ENCODE data around the gene CSNK1G1.

The CSNK1G1 gene

DNA sequence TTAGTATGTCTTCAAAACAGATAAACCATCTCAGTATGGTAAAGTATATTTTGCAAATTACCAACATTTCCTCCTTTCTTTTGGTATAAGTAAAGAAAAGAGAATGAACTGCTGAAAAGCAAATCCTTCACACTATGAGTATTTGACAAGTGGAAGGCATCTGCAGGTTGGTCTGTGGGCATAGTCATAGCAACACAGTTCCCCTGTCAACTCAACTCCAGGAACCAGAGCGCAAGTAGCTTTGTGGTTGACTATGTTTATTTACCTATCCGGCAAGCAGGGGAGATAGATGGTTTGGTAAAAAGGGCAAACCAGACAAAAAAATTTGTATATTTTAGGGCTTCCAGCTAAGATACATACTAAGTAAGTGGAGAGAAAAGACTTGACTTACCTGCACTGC is 104.9 kb downstream of the CSNK1G1 start:
- Histone ChIP-seq H3K23ac (ENCODE audit: low read length) (no peak overlapping the region), H4K12ac (ENCODE audit: low read depth, low read length) (no peak overlapping the region), H3K36me3 (ENCODE audit: control insufficient read depth in 1 of 2, insufficient read depth in 2 of 2, low read length in 2 of 2) (no peaks in the 10 kb centered on the region), H3K9me3 (ENCODE audit: insufficient read depth, low read depth, low read length) (peaks cover 2% of the 10 kb centered on the region), H2BK12ac (ENCODE audit: low read length) (no peak overlapping the region), H2BK120ac (ENCODE audit: insufficient read depth, low read length, poor library complexity) (no peak overlapping the region), H2BK5ac (ENCODE audit: low read depth, low read length, poor library complexity) (no peak overlapping the region), H3K4ac (ENCODE audit: low read depth, low read length) (no peak overlapping the region), H2AFZ (ENCODE audit: insufficient read depth, low read length, poor library complexity) (no peak overlapping the region), H3K4me3 (ENCODE audit: low read depth, low read length) (no peak overlapping the region), H3K27me3 (ENCODE audit: insufficient read depth, low read length) (no peaks in the 10 kb centered on the region), H3K4me1 (ENCODE audit: control insufficient read depth in 1 of 2, insufficient read depth in 2 of 2, low read length in 2 of 2) (peaks cover 6 to 7% of the 10 kb centered on the region in 2 experiments), H3K79me1 (ENCODE audit: low read length) (peaks cover 1% of the 10 kb centered on the region), H3K79me2 (ENCODE audit: control insufficient read depth, insufficient read depth, low read length, poor library complexity) (no peaks in the 10 kb centered on the region), H4K8ac (ENCODE audit: low read depth, low read length) (no peak overlapping the region), H3K9ac (ENCODE audit: low read length) (no peak overlapping the region), H2AK5ac (ENCODE audit: low read length) (no peak overlapping the region), H3K18ac (ENCODE audit: low read length) (no peak overlapping the region), H3K27ac (ENCODE audit: low read depth, low read length) (no peak overlapping the region), H3K14ac (ENCODE audit: low read length) (no peak overlapping the region), H3K4me2 (ENCODE audit: low read length) (no peak overlapping the region), H4K91ac (ENCODE audit: low read depth, low read length) (no peak overlapping the region)
- WGBS (ENCODE audit: extremely low coverage, insufficient coverage, insufficient read length), result no CpG with 5 or more reads among the region's 2 CpGs
- DNase-seq, result no peak

DNA sequence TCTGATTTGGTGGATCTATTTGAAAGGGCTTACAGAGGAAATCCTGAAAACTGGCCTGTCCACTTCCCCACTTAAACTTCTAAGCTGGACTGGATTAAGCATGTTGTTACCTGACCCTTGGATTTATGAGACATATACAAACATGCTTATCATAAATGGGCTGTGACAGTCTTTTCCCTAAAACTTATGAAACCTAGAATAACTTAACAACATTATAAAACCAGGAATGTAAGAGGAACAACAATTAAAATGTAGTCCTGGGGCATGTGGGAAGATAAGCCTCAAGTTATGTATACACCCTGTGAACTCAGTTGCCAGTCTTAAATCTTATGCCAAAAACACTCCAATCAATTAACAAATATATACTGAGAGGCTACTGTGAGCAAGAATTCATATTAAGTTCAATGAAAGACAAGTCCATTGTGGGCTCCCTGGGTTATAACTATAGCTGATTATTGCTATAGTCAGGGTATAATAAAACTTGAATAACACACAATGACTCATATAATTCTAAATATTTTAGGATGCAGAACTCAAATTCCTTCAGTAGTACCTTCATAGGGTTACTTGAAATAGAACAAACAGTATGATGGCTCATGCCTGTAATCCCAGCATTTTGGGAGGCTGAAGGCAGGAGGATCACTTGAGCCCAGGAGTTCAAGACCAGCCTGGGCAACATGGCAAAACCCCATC is 105.9 kb downstream of the CSNK1G1 start:
- Histone ChIP-seq H4K12ac (ENCODE audit: low read depth, low read length) (no peak overlapping the region), H3K9me3 (ENCODE audit: insufficient read depth, low read depth, low read length) (peaks cover 2% of the 10 kb centered on the region), H4K91ac (ENCODE audit: low read depth, low read length) (no peak overlapping the region), H3K4me3 (ENCODE audit: low read depth, low read length) (no peak overlapping the region), H3K14ac (ENCODE audit: low read length) (no peak overlapping the region), H3K79me2 (ENCODE audit: control insufficient read depth, insufficient read depth, low read length, poor library complexity) (no peaks in the 10 kb centered on the region), H3K4me2 (ENCODE audit: low read length) (no peak overlapping the region), H3K36me3 (ENCODE audit: control insufficient read depth in 1 of 2, insufficient read depth in 2 of 2, low read length in 2 of 2) (no peaks in the 10 kb centered on the region), H2BK5ac (ENCODE audit: low read depth, low read length, poor library complexity) (no peak overlapping the region), H3K27ac (ENCODE audit: low read depth, low read length) (peak overlapping the region; percentile 59), H3K4me1 (ENCODE audit: control insufficient read depth in 1 of 2, insufficient read depth in 2 of 2, low read length in 2 of 2) (peaks cover 6 to 7% of the 10 kb centered on the region in 2 experiments), H3K79me1 (ENCODE audit: low read length) (peaks cover 1% of the 10 kb centered on the region), H2BK120ac (ENCODE audit: insufficient read depth, low read length, poor library complexity) (no peak overlapping the region), H3K23ac (ENCODE audit: low read length) (no peak overlapping the region), H3K4ac (ENCODE audit: low read depth, low read length) (no peak overlapping the region), H3K18ac (ENCODE audit: low read length) (no peak overlapping the region), H2BK12ac (ENCODE audit: low read length) (no peak overlapping the region), H2AFZ (ENCODE audit: insufficient read depth, low read length, poor library complexity) (no peak overlapping the region), H4K8ac (ENCODE audit: low read depth, low read length) (no peak overlapping the region), H2AK5ac (ENCODE audit: low read length) (no peak overlapping the region), H3K9ac (ENCODE audit: low read length) (no peak overlapping the region), H3K27me3 (ENCODE audit: insufficient read depth, low read length) (no peaks in the 10 kb centered on the region)
- DNase-seq, result peak in 1 of 2 donors; percentile 19

DNA sequence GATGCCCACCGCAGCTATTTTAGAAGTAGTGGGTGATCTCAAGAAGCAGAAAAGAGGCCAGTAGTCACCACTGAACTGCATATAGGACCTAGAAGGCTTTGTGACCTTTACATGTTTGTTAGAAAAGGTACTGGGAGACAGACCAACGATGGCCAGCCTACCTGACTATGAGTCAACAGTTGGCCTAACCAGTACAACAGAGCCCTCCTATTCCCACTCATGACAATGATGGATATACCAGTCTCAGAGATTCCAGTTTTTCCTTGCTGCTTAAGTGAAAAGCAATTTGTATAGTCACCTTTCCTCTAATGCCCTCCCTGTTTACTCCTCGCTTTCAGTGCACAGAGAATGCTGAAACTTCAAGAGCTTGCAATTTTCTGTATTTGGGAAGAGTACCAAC is 106.6 kb downstream of the CSNK1G1 start:
- Histone ChIP-seq H3K4me2 (ENCODE audit: low read length) (no peak overlapping the region), H2BK120ac (ENCODE audit: insufficient read depth, low read length, poor library complexity) (no peak overlapping the region), H2BK5ac (ENCODE audit: low read depth, low read length, poor library complexity) (no peak overlapping the region), H3K4me1 (ENCODE audit: control insufficient read depth in 1 of 2, insufficient read depth in 2 of 2, low read length in 2 of 2) (peaks cover 6 to 7% of the 10 kb centered on the region in 2 experiments), H3K4ac (ENCODE audit: low read depth, low read length) (no peak overlapping the region), H3K27me3 (ENCODE audit: insufficient read depth, low read length) (no peaks in the 10 kb centered on the region), H2AK5ac (ENCODE audit: low read length) (no peak overlapping the region), H3K36me3 (ENCODE audit: control insufficient read depth in 1 of 2, insufficient read depth in 2 of 2, low read length in 2 of 2) (no peaks in the 10 kb centered on the region), H4K12ac (ENCODE audit: low read depth, low read length) (no peak overlapping the region), H3K79me1 (ENCODE audit: low read length) (peaks cover 1% of the 10 kb centered on the region), H3K27ac (ENCODE audit: low read depth, low read length) (peak overlapping the region; percentile 59), H3K14ac (ENCODE audit: low read length) (no peak overlapping the region), H3K9ac (ENCODE audit: low read length) (no peak overlapping the region), H3K79me2 (ENCODE audit: control insufficient read depth, insufficient read depth, low read length, poor library complexity) (no peaks in the 10 kb centered on the region), H3K18ac (ENCODE audit: low read length) (no peak overlapping the region), H3K9me3 (ENCODE audit: insufficient read depth, low read depth, low read length) (peaks cover 3% of the 10 kb centered on the region), H2BK12ac (ENCODE audit: low read length) (no peak overlapping the region), H4K91ac (ENCODE audit: low read depth, low read length) (no peak overlapping the region), H2AFZ (ENCODE audit: insufficient read depth, low read length, poor library complexity) (no peak overlapping the region), H3K4me3 (ENCODE audit: low read depth, low read length) (no peak overlapping the region), H4K8ac (ENCODE audit: low read depth, low read length) (no peak overlapping the region), H3K23ac (ENCODE audit: low read length) (no peak overlapping the region)
- WGBS (ENCODE audit: extremely low coverage, insufficient coverage, insufficient read length), result no CpG with 5 or more reads among the region's 3 CpGs
- no peak for DNase-seq

DNA sequence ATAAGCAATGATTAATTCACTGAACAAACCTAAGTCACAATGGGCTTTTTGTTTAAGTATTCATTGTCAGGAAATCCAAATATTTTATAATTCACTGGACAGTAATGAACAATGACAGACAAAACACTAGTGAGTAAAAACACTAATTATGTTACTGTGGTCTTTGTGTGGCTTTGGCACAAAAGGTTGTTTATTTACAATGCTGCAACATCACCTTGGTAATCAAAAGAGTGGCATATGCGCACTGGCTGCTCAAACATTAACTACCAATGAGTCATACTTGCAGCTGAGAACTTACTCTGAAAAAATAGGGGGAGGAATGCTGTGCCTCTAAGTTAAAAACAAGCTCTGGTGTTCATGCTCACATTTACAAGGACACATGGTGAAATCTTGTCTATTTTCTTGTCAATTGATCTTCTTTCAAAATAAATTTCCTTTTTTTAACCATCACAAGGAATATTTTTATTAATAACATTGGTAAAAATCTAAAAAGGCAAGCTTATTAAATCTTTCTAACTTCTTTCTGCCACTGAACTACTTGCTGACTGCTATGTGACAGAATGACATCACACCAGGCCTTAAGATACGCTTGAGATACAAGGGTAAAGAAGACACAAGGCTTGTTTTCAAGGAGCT is 107.9 kb downstream of the CSNK1G1 start:
- H3K9ac ChIP-seq (ENCODE audit: low read length), result no peak overlapping the region
- no peak overlapping the region for H4K91ac ChIP-seq (ENCODE audit: low read depth, low read length)
- H3K18ac ChIP-seq (ENCODE audit: low read length), result no peak overlapping the region
- H3K27me3 ChIP-seq (ENCODE audit: insufficient read depth, low read length), result no peaks in the 10 kb centered on the region
- peaks cover 6 to 7% of the 10 kb centered on the region in 2 experiments for H3K4me1 ChIP-seq (ENCODE audit: control insufficient read depth in 1 of 2, insufficient read depth in 2 of 2, low read length in 2 of 2)
- no peak overlapping the region for H2AFZ ChIP-seq (ENCODE audit: insufficient read depth, low read length, poor library complexity)
- peak overlapping the region; percentile 50 for H3K27ac ChIP-seq (ENCODE audit: low read depth, low read length)
- H3K14ac ChIP-seq (ENCODE audit: low read length), result no peak overlapping the region
- no peak overlapping the region for H4K8ac ChIP-seq (ENCODE audit: low read depth, low read length)
- DNase-seq, result peak; percentile 65 to 90
- no peak overlapping the region for H3K23ac ChIP-seq (ENCODE audit: low read length)
- H4K12ac ChIP-seq (ENCODE audit: low read depth, low read length), result no peak overlapping the region
- no peak overlapping the region for H2BK5ac ChIP-seq (ENCODE audit: low read depth, low read length, poor library complexity)
- no peak overlapping the region for H3K4me2 ChIP-seq (ENCODE audit: low read length)
- H3K36me3 ChIP-seq (ENCODE audit: control insufficient read depth in 1 of 2, insufficient read depth in 2 of 2, low read length in 2 of 2), result no peaks in the 10 kb centered on the region
- H3K4me3 ChIP-seq (ENCODE audit: low read depth, low read length), result no peak overlapping the region
- peaks cover 3% of the 10 kb centered on the region for H3K9me3 ChIP-seq (ENCODE audit: insufficient read depth, low read depth, low read length)
- H3K4ac ChIP-seq (ENCODE audit: low read depth, low read length), result no peak overlapping the region
- H2BK120ac ChIP-seq (ENCODE audit: insufficient read depth, low read length, poor library complexity), result no peak overlapping the region
- H2BK12ac ChIP-seq (ENCODE audit: low read length), result no peak overlapping the region
- H3K79me2 ChIP-seq (ENCODE audit: control insufficient read depth, insufficient read depth, low read length, poor library complexity), result no peaks in the 10 kb centered on the region
- WGBS (ENCODE audit: extremely low coverage, insufficient coverage, insufficient read length), result no CpG with 5 or more reads among the region's 2 CpGs
- peaks cover 1% of the 10 kb centered on the region for H3K79me1 ChIP-seq (ENCODE audit: low read length)
- no peak overlapping the region for H2AK5ac ChIP-seq (ENCODE audit: low read length)
